Chondrocyte (in vitro differentiated cells): ENCODE data around the gene CTH. TPM values are rescaled to one million over a fixed set of nuclear protein-coding genes. Genes with fewer than 3 reads are reported as not detected.
A peak's percentile ranks its signal among the peaks of the same experiment; 100 is the strongest.

Experiments used
- DNase-seq: peaks from one replicate; pipeline ENCODE4 v3.0.0; 2021; ENCODE audit warnings: mixed read lengths, low spot score
- H3K27ac Mint-ChIP-seq: one replicate; pipeline ENCODE4 v1.8.0; 2021; ENCODE audit warnings: mild to moderate bottlenecking, moderate library complexity, mixed read lengths; ENCODE audit not compliant: unreplicated experiment
- H3K27me3 Mint-ChIP-seq: 2 replicates; pipeline ENCODE4 v1.8.0; 2021; ENCODE audit warnings: low read depth, mixed read lengths
- H3K36me3 Mint-ChIP-seq: 2 replicates; pipeline ENCODE4 v1.8.0; 2021; ENCODE audit warnings: low read depth, mixed read lengths
- H3K4me1 Mint-ChIP-seq: 2 replicates; pipeline ENCODE4 v1.8.0; 2021; ENCODE audit warnings: low read depth, mild to moderate bottlenecking, mixed read lengths
- H3K4me3 Mint-ChIP-seq: one replicate; pipeline ENCODE4 v1.8.0; 2021; ENCODE audit warnings: mild to moderate bottlenecking, moderate library complexity, mixed read lengths; ENCODE audit not compliant: unreplicated experiment
- H3K9me3 Mint-ChIP-seq: 2 replicates; pipeline ENCODE4 v1.8.0; 2021; ENCODE audit warnings: low read depth, mixed read lengths
- CTCF ChIP-seq: fragments of 200-600 bp; sonication (generic); IDR thresholded peaks from 2 replicates; pipeline ENCODE4 v1.5.0; 2021; ENCODE audit warnings: antibody characterized with exemption, mild to moderate bottlenecking, moderate library complexity
- total RNA-seq: library from RNA; stranded (reverse); gene quantifications from 3 replicates; pipeline ENCODE4 v1.2.1, GENCODE V29; 2021

The CTH gene
- total RNA-seq, 1 donor from 2014 or later, result 14.9 TPM

- DNase-seq, result no peak
- no peak overlapping the region for H3K4me3 Mint-ChIP-seq
- H3K9me3 Mint-ChIP-seq, result no peaks in the 10 kb centered on the region
- no peak overlapping the region for H3K27ac Mint-ChIP-seq
- peaks cover 10% of the 10 kb centered on the region for H3K4me1 Mint-ChIP-seq
- no peaks in the 10 kb centered on the region for H3K36me3 Mint-ChIP-seq
- no peak for TF ChIP-seq CTCF
- H3K27me3 Mint-ChIP-seq, result no peaks in the 10 kb centered on the region
Observed at GRCh38 chr1:70483342-70483741, 72.3 kb downstream of the CTH start.

- TF ChIP-seq CTCF, result no peak
- Mint-ChIP-seq H3K9me3 (peaks cover 6% of the 10 kb centered on the region), H3K4me3 (no peak overlapping the region), H3K4me1 (peaks cover 10% of the 10 kb centered on the region), H3K27ac (no peak overlapping the region), H3K36me3 (no peaks in the 10 kb centered on the region), H3K27me3 (no peaks in the 10 kb centered on the region)
- no peak for DNase-seq
Observed at GRCh38 chr1:70485624-70486023, 74.6 kb downstream of the CTH start.

- DNase-seq, result no peak
- Mint-ChIP-seq H3K9me3 (peaks cover 6% of the 10 kb centered on the region), H3K27ac (peak overlapping the region; percentile 39), H3K36me3 (peaks cover 2% of the 10 kb centered on the region), H3K4me3 (no peak overlapping the region), H3K27me3 (peaks cover 9% of the 10 kb centered on the region), H3K4me1 (peaks cover 10% of the 10 kb centered on the region)
- no peak for TF ChIP-seq CTCF
Observed at GRCh38 chr1:70486676-70487458, 75.8 kb downstream of the CTH start.

GRCh38 chr1:70487459-70487815 is 76.4 kb downstream of the CTH start:
- H3K9me3 Mint-ChIP-seq, result peaks cover 6% of the 10 kb centered on the region
- H3K27ac Mint-ChIP-seq, result no peak overlapping the region
- no peak overlapping the region for H3K4me3 Mint-ChIP-seq
- no peak for TF ChIP-seq CTCF
- peaks cover 14% of the 10 kb centered on the region for H3K27me3 Mint-ChIP-seq
- H3K36me3 Mint-ChIP-seq, result peaks cover 2% of the 10 kb centered on the region
- DNase-seq, result no peak
- H3K4me1 Mint-ChIP-seq, result peaks cover 10% of the 10 kb centered on the region

GRCh38 chr1:70487910-70488665 is 77.0 kb downstream of the CTH start:
- Mint-ChIP-seq H3K27ac (no peak overlapping the region), H3K4me3 (no peak overlapping the region), H3K36me3 (peaks cover 2% of the 10 kb centered on the region), H3K27me3 (peaks cover 14% of the 10 kb centered on the region), H3K9me3 (peaks cover 6% of the 10 kb centered on the region), H3K4me1 (peaks cover 10% of the 10 kb centered on the region)
- no peak for DNase-seq
- TF ChIP-seq CTCF, result peak; percentile 73

Other genes starting within 250 kb of the CTH start
- 15.0 to 15.7 TPM (median 15.0 TPM) in 3 replicates for gene LRRC40, start 205.7 kb upstream of the CTH start, total RNA-seq
- 150 to 189 TPM (median 152 TPM) in 3 replicates for gene SRSF11, start 189.9 kb upstream of the CTH start, total RNA-seq
- 19.4 to 24.4 TPM (median 20.4 TPM) in 3 replicates for gene ANKRD13C, start 56.5 kb upstream of the CTH start, total RNA-seq